ENCODE measurements around the gene TRPM6.

The TRPM6 gene

DNA sequence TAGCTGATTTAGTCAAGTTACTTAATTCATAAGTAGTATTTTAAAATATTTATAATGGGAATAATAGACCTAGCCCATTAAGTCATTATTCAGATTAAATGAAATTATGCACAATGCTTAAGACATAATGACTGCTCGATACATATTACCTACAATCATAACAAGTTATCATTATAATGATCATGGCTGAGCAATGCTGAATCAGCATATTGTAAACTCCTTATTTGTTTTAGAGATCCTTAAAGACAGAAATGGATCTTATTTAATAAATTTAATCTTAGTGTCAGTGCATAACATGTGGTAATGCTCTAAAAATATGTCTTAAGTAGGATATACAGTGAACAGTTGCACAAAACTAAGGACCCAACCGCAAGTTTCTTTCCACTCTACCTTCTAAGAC is 169.0 kb downstream of the TRPM6 start:
- ChIA-PET POLR2A (no interaction called here), CTCF (no interaction called here)
- TF ChIP-seq, protein P1, sequence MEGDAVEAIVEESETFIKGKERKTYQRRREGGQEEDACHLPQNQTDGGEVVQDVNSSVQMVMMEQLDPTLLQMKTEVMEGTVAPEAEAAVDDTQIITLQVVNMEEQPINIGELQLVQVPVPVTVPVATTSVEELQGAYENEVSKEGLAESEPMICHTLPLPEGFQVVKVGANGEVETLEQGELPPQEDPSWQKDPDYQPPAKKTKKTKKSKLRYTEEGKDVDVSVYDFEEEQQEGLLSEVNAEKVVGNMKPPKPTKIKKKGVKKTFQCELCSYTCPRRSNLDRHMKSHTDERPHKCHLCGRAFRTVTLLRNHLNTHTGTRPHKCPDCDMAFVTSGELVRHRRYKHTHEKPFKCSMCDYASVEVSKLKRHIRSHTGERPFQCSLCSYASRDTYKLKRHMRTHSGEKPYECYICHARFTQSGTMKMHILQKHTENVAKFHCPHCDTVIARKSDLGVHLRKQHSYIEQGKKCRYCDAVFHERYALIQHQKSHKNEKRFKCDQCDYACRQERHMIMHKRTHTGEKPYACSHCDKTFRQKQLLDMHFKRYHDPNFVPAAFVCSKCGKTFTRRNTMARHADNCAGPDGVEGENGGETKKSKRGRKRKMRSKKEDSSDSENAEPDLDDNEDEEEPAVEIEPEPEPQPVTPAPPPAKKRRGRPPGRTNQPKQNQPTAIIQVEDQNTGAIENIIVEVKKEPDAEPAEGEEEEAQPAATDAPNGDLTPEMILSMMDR (IDR thresholded peaks at IDR 0.05; ENCODE audit: control extremely low read depth, extremely low read depth, low read depth, missing control alignments): no peak
- no peak for DNase-seq (ENCODE audit: extremely low spot score)

DNA sequence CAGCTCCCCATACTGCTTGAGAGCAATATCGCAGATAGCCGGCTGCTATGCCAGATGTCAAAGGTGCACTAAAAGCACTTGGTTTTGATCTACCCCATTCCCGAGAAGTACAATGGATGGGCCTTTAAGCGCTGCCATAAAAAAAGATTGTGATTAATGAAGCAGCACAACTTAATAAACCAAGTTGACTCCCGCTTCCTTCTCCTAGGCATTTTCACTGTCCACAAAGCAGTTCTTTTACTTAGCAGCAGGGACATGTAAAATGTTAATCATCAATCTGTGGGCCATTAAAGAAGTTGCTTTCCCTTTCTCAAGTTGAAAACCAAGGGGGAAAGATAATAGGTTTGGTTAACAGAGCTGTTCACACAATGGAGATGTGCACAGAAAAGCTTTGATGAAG is 176.4 kb downstream of the TRPM6 start:
- POLR2A ChIA-PET: no interaction called here
- DNase-seq (ENCODE audit: extremely low spot score): no peak
- TF ChIP-seq, protein P1 (IDR thresholded peaks at IDR 0.05; ENCODE audit: control extremely low read depth, extremely low read depth, low read depth, missing control alignments): no peak
- CTCF ChIA-PET: no interaction called here

DNA sequence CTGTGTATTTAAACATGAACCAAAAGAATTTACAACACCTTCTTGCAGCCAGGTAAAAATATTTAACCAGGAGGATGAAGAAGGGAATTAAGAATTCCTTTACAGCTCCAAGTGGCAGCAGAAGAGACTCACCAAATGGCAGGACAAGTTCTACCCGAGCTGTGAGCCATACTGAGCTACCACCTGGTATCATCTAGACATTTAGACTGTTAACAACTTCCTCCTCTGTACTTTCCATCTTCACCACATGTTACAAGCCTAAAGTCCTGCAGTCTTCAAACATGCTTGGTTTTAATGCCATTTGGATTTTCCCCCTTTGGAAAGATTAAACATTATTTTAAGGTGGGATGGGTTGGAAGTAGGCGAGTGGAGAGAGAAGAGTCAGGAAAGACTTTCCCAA is 190.2 kb downstream of the TRPM6 start:
- POLR2A ChIA-PET: no interaction called here
- CTCF ChIA-PET: no interaction called here
- TF ChIP-seq, protein P1 (IDR thresholded peaks at IDR 0.05; ENCODE audit: control extremely low read depth, extremely low read depth, low read depth, missing control alignments): no peak
- DNase-seq (ENCODE audit: extremely low spot score): no peak

DNA sequence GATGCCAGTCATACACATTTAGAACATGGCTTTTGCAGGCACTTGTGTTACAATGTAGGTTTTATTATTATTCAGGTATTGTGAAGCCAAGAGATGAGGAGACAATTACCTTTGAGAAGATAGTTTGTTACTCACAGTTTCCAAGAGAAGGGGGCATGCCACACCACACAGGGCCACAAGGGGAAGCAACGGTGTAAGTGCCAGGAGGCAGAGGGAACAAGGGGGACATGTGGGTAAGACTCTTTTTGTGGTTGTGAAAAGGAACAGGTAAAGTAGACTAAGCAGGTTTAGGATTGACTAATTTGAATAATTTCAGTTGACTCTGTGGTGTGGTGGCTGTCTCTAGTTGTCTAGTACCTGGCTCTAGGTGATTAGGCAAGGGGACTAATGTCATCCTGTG is 191.2 kb downstream of the TRPM6 start:
- TF ChIP-seq, protein P1 (IDR thresholded peaks at IDR 0.05; ENCODE audit: control extremely low read depth, extremely low read depth, low read depth, missing control alignments): no peak
- DNase-seq (ENCODE audit: extremely low spot score): no peak
- POLR2A ChIA-PET: no interaction called here
- CTCF ChIA-PET: no interaction called here

DNA sequence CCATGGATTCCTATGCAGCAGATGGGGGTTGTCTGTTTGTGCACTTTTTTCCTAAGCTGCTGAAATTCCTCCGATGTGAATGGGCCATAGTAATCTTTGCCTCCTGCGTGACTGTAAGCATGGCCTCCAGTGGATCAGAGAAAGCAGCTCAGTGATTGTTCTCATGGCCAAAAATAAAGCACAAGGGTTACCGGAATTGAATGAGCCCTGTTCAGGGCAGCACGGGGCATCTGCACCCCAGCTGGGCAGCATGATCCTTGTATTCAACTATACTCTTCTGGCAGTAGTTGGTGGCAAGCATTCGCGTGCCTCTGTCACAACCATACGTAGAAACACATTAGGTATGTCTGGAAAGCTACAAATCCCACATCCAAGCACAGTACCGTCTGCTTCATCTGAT is 196.7 kb downstream of the TRPM6 start:
- ChIA-PET CTCF (no interaction called here), POLR2A (no interaction called here)
- TF ChIP-seq, protein P1 (IDR thresholded peaks at IDR 0.05; ENCODE audit: control extremely low read depth, extremely low read depth, low read depth, missing control alignments): no peak
- no peak for DNase-seq (ENCODE audit: extremely low spot score)

DNA sequence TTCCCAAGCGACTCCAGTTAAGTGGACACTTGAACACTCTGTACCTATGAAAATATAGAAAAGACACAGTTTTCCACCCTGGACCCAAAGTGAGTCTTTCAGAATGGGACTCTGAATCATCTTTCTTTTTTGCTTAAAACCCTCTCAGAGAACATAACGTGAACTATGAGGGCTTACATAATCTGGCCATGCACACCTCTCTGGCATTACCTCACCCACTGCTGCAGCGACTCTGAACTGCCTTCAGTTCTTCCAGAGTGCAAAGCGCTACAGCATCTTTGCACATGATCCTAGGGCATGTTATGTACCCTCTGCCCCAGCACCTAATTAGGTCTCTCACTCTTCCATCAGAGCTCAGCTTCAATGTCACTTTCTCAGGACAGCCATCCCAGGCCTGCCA is 204.4 kb downstream of the TRPM6 start:
- ChIA-PET CTCF (interaction anchor here (1.5 kb wide), 1 partner anchor 20 kb away, joined by 3 read pairs; no protein-coding TSS in a partner anchor), POLR2A (no interaction called here)
- no peak for DNase-seq (ENCODE audit: extremely low spot score)
- TF ChIP-seq, protein P1 (IDR thresholded peaks at IDR 0.05; ENCODE audit: control extremely low read depth, extremely low read depth, low read depth, missing control alignments): no peak

DNA sequence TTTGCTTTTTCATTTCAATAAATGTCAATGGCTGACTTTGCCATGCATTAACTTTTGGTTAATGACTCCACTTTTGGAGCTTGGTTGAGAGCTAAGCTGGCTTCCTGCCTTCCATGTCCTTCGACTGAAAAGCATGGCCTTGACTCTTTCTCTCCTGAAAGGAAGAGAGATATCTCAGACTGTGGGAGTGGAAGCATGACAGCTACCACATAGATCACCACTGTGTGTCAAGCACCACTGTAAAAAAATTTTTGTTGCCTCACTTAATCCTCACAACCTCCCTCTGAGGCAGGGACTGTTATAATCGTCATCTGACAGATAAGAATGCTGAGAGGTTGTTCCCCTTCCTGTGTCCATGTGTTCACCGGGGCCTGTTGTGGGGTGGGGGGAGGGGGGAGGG is 205.8 kb downstream of the TRPM6 start:
- no peak for DNase-seq (ENCODE audit: extremely low spot score)
- CTCF ChIA-PET: interaction anchor here (1.5 to 1.7 kb wide), 2 partner anchors 11 to 19 kb away, joined by 3 to 4 read pairs; no protein-coding TSS in a partner anchor

More for the DNA sequence above, 205.8 kb downstream of the TRPM6 start:
- TF ChIP-seq, protein P1 (IDR thresholded peaks at IDR 0.05; ENCODE audit: control extremely low read depth, extremely low read depth, low read depth, missing control alignments): no peak
- POLR2A ChIA-PET: no interaction called here

Measured in GM10248 (cell line).